ENCODE data around the gene P3R3URF. TPM values are rescaled to one million over a fixed set of nuclear protein-coding genes. Genes with fewer than 3 reads are reported as not detected.

Gene P3R3URF
- total and polyA plus RNA-seq, 2 donors (not counting 3 experiments of a cell fraction or from before 2014, with no cell fraction given) = not detected

DNA sequence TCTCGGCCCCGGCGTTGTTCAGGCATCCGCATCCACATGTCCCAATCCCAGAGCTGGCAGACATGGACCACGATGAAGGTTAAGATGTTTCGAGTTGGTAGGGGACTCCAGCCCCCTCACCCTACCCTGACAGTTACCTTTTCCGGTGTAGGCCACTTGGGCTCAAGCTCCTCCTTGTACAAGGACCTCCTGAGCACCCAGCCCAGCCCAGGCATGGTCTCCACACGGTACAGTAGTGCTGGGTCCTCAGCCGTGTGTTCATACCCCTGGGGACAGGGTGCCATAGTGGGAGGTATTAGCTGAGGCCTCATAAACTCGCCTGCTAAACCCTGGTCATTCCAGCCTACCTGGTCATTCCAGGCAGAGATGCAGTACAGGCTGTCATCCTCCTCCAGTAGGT is 15.9 kb upstream of the P3R3URF start:
- Histone ChIP-seq H3K9me3 (replicated peaks; ENCODE audit: control insufficient read depth, insufficient read depth, low read length) (no peaks in the 10 kb centered on the region), H3K79me2 (ENCODE audit: control insufficient read depth, insufficient read depth, low read length) (no peaks in the 10 kb centered on the region), H3K27ac (ENCODE audit: insufficient read depth, low read depth, low read length) (no peak overlapping the region), H3K36me3 (ENCODE audit: control insufficient read depth in 2 of 2, extremely low read depth in 1 of 2, insufficient read depth in 2 of 2, low read length in 2 of 2) (peaks cover 0 to 26% of the 10 kb centered on the region in 2 experiments), H3K4me2 (ENCODE audit: insufficient read depth, low read length) (no peak overlapping the region), H3K27me3 (ENCODE audit: control insufficient read depth in 2 of 2, insufficient read depth in 2 of 2, low read length in 2 of 2) (no peaks in the 10 kb centered on the region), H2AFZ (ENCODE audit: low read depth, low read length) (no peak overlapping the region), H3K4me3 (replicated peaks in 1 of 3; ENCODE audit: insufficient read depth in 1 of 3, low read depth in 1 of 3, low read length in 3 of 3) (no peak overlapping the region), H3K4me1 (ENCODE audit: control insufficient read depth, extremely low read depth, insufficient read depth, low read length) (peaks cover under 1% of the 10 kb centered on the region), H3K9me1 (replicated peaks; ENCODE audit: control insufficient read depth, extremely low read depth, insufficient read depth, low read length) (no peaks in the 10 kb centered on the region), H3K9ac (replicated peaks; ENCODE audit: extremely low read depth, insufficient read depth, low read length) (no peak overlapping the region), H4K20me1 (replicated peaks; ENCODE audit: control insufficient read depth, extremely low read depth, insufficient read depth, low read length) (no peaks in the 10 kb centered on the region)
- ChIA-PET CTCF (interaction anchor here (0.9 kb wide), 1 partner anchor 32 kb away, joined by 3 read pairs; no protein-coding TSS in a partner anchor), POLR2A (no interaction called here)
- DNase-seq (ENCODE audit: low read depth, low spot score) (no peak), FAIRE-seq (no peak)
- intact Hi-C loops (cut with micrococcal nuclease) = no loop called here
- TF ChIP-seq POLR2A (IDR thresholded peaks at IDR 0.05; ENCODE audit: low read depth, low read length) (no peak), POLR2AphosphoS5 (IDR thresholded peaks at IDR 0.05; ENCODE audit: insufficient read depth, low read depth, low read length) (no peak), FOS (IDR thresholded peaks at IDR 0.05; ENCODE audit: borderline replicate concordance, insufficient read depth, low read length) (no peak), EZH2 (IDR thresholded peaks at IDR 0.05; ENCODE audit: borderline replicate concordance, low read depth, low read length, severe bottlenecking) (no peak), JUN (IDR thresholded peaks at IDR 0.05; ENCODE audit: borderline replicate concordance, insufficient read depth, insufficient read length, low read depth) (no peak), GATA2 (IDR thresholded peaks at IDR 0.05; ENCODE audit: insufficient read depth, insufficient read length, low read depth, low read length) (no peak), MYC (IDR thresholded peaks at IDR 0.05; ENCODE audit: low read depth, low read length) (no peak)
- TF ChIP-seq, protein P1, sequence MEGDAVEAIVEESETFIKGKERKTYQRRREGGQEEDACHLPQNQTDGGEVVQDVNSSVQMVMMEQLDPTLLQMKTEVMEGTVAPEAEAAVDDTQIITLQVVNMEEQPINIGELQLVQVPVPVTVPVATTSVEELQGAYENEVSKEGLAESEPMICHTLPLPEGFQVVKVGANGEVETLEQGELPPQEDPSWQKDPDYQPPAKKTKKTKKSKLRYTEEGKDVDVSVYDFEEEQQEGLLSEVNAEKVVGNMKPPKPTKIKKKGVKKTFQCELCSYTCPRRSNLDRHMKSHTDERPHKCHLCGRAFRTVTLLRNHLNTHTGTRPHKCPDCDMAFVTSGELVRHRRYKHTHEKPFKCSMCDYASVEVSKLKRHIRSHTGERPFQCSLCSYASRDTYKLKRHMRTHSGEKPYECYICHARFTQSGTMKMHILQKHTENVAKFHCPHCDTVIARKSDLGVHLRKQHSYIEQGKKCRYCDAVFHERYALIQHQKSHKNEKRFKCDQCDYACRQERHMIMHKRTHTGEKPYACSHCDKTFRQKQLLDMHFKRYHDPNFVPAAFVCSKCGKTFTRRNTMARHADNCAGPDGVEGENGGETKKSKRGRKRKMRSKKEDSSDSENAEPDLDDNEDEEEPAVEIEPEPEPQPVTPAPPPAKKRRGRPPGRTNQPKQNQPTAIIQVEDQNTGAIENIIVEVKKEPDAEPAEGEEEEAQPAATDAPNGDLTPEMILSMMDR (IDR thresholded peaks at IDR 0.05; ENCODE audit: extremely low read depth in 1 of 2, insufficient read depth in 1 of 2, low read depth in 1 of 2, low read length in 2 of 2) = no peak
- TF ChIP-seq, protein P2, sequence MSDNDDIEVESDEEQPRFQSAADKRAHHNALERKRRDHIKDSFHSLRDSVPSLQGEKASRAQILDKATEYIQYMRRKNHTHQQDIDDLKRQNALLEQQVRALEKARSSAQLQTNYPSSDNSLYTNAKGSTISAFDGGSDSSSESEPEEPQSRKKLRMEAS (IDR thresholded peaks at IDR 0.05; ENCODE audit: insufficient read depth, insufficient read length) = no peak
- dilution Hi-C loops (cut with MboI; ENCODE audit: extremely low pct_ligation_motif_present, low sequenced_read_pairs) = loop anchor here (25.0 kb wide), 1 partner anchor 155 kb away; no protein-coding TSS in a partner anchor
- BruUV-seq (replicated peaks) = no TSS peak
